CD4-positive, alpha-beta memory T cell (primary cell): Measurements from ENCODE around the gene DST. TPM values are rescaled to one million over a fixed set of nuclear protein-coding genes. Genes with fewer than 3 reads are reported as not detected.
"Not testable (repeated sequence)": the region's sequence is repeated elsewhere in the genome, so short reads cannot be mapped to it uniquely, and the experiment has no call there.

Experiments used
- CTCF ChIA-PET: fragments of 350-600 bp; sonication (Branson Sonifier 250); formaldehyde crosslinking; loops from one replicate; lab custom pipeline; 2021; ENCODE audit warnings: inconsistent platforms; ENCODE audit not compliant: partially characterized antibody; lab: Charles Lee
- POLR2A ChIA-PET: fragments of 350-600 bp; sonication (Branson Sonifier 250); formaldehyde crosslinking; loops from one replicate; lab custom pipeline; 2021; ENCODE audit not compliant: partially characterized antibody; lab: Charles Lee
- DNase-seq, 5 donors: peaks; one replicate each; pipeline versions ENCODE4 v3.0.0 to v3.0.0-alpha.2; 2020 to 2022; ENCODE audit warnings: mixed read lengths in 1 of 5
- H3K27ac ChIP-seq: one replicate; pipeline ENCODE4 v1.7.0; 2013; ENCODE audit warnings: low read depth, low read length
- H3K27me3 ChIP-seq: 2 replicates; pipeline ENCODE4 v1.7.0; 2013; ENCODE audit warnings: mild to moderate bottlenecking, low read length, moderate library complexity; ENCODE audit not compliant: insufficient read depth
- H3K36me3 ChIP-seq: 2 replicates; pipeline ENCODE4 v1.7.0; 2013; ENCODE audit warnings: mild to moderate bottlenecking, low read length, moderate library complexity; ENCODE audit not compliant: insufficient read depth
- H3K4me1 ChIP-seq: 2 replicates; pipeline ENCODE4 v1.7.0; 2013; ENCODE audit warnings: mild to moderate bottlenecking, low read length, moderate library complexity; ENCODE audit not compliant: insufficient read depth
- H3K4me3 ChIP-seq, 2 donors: one replicate each; pipeline ENCODE4 v1.7.0; 2013; ENCODE audit warnings: low read length in 2 of 2, mild to moderate bottlenecking in 1 of 2
- H3K9me3 ChIP-seq, 2 donors: one replicate each; pipeline ENCODE4 v1.7.0; 2013; ENCODE audit warnings: low read length in 2 of 2, control low read depth in 1 of 2; ENCODE audit not compliant: control insufficient read depth in 1 of 2
- H3K27ac Mint-ChIP-seq, 7 donors: one replicate each; pipeline ENCODE4 v1.8.0; 2020 to 2021; ENCODE audit warnings: mixed read lengths in 7 of 7, mild to moderate bottlenecking in 6 of 7, inconsistent platforms in 3 of 7, moderate library complexity in 3 of 7
- H3K27me3 Mint-ChIP-seq, 2 donors: one replicate each; pipeline ENCODE4 v1.8.0; 2020 to 2021; ENCODE audit warnings: mixed read lengths in 2 of 2
- H3K36me3 Mint-ChIP-seq, 2 donors: one replicate each; pipeline ENCODE4 v1.8.0; 2020 to 2021; ENCODE audit warnings: mixed read lengths in 2 of 2, inconsistent platforms in 1 of 2, mild to moderate bottlenecking in 1 of 2
- H3K4me1 Mint-ChIP-seq, 4 donors: one replicate each; pipeline ENCODE4 v1.8.0; 2020 to 2021; ENCODE audit warnings: mixed read lengths in 4 of 4, mild to moderate bottlenecking in 1 of 4
- H3K4me3 Mint-ChIP-seq, 8 donors: one replicate each; pipeline ENCODE4 v1.8.0; 2020 to 2021; ENCODE audit warnings: mixed read lengths in 8 of 8, mild to moderate bottlenecking in 7 of 8, moderate library complexity in 6 of 8, inconsistent platforms in 3 of 8
- H3K9me3 Mint-ChIP-seq, 8 donors: one replicate each; pipeline ENCODE4 v1.8.0; 2020 to 2021; ENCODE audit warnings: mixed read lengths in 8 of 8, mild to moderate bottlenecking in 5 of 8, inconsistent platforms in 3 of 8, moderate library complexity in 1 of 8
- intact Hi-C: fragments of 100-400 bp; cut with micrococcal nuclease; formaldehyde crosslinking; loops from one replicate; pipeline ENCODE4 v1.15.1; 2023
- polyA plus RNA-seq, 2 donors: library from polyadenylated mRNA; unstranded; fragments of 300-500 nt; fragmentation: Illumina TruSeq; gene quantifications; one replicate each; pipeline ENCODE4 v1.2.3, GENCODE V29; 2021
- total RNA-seq, 2 experiments: library from RNA; stranded (reverse); gene quantifications; one replicate each; pipeline ENCODE4 v1.2.3, GENCODE V29; 2021

Gene DST
- total and polyA plus RNA-seq, 4 experiments from 2014 or later: 1.1 to 8.8 (median 5.2) TPM

DNA sequence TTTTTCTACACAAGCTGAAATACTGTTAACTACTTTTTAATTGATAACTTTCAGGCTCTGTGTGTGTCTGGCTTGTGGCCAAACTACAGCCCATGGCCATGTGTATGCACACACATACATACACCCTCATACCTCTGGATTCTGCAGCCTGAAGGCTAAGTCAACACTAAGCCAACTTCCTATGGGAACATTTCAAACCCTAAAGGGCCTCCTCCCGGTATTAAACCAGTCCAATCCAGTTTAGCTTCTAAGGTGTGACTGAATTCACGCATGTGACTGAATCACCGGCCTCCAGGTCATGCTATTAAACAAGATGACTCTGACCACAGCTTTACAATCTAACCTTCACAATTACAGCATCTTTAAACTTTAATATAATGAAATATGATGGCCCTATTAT, 20.7 kb upstream of the DST start:
- no peak for DNase-seq
- no peaks in the 10 kb centered on the region for H3K27me3 ChIP-seq
- no peaks in the 10 kb centered on the region for H3K36me3 ChIP-seq
- no peak overlapping the region for H3K4me3 ChIP-seq
- intact Hi-C loops: no loop called here
- H3K9me3 Mint-ChIP-seq: peaks cover 0 to 2% (median 0%) of the 10 kb centered on the region in 8 donors
- H3K27ac ChIP-seq: no peak overlapping the region
- ChIA-PET CTCF (no interaction called here), POLR2A (no interaction called here)
- no peaks in the 10 kb centered on the region for H3K9me3 ChIP-seq
- H3K4me1 Mint-ChIP-seq: peaks cover 0 to 4% (median 0%) of the 10 kb centered on the region in 4 donors
- no peaks in the 10 kb centered on the region for H3K36me3 Mint-ChIP-seq
- no peak overlapping the region for H3K27ac Mint-ChIP-seq
- H3K4me1 ChIP-seq: no peaks in the 10 kb centered on the region
- H3K4me3 Mint-ChIP-seq: no peak overlapping the region
- H3K27me3 Mint-ChIP-seq: peaks cover 2 to 4% of the 10 kb centered on the region in 2 donors

DNA sequence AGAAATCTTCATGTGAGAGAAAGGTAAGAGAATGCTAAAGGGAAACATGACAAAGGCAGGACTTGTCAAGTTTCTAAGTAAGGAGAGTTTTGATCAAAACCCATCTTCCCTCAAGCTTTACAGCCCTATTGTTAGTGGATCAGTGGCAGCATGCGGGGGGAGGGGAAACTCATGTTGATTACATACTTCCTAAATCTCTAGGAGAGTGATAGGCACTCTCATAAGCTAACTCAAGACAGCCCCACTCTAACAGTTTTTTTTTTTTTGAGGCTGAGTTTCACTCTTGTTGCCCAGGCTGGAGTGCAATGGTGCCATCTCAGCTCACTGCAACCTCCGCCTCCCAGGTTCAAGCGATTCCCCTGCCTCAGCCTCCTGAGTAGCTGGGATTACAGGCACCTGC, 18.6 kb upstream of the DST start:
- DNase-seq, H3K27ac Mint-ChIP-seq, H3K4me3 Mint-ChIP-seq, H3K4me3 ChIP-seq, H3K9me3 Mint-ChIP-seq, H3K27ac ChIP-seq, H3K9me3 ChIP-seq, H3K36me3 ChIP-seq, H3K27me3 Mint-ChIP-seq, H3K36me3 Mint-ChIP-seq, POLR2A ChIA-PET, H3K27me3 ChIP-seq, intact Hi-C loops, H3K4me1 ChIP-seq, H3K4me1 Mint-ChIP-seq, CTCF ChIA-PET: not testable (repeated sequence)

GRCh38 chr6:56660381-56660730, 17.7 kb upstream of the DST start:
- Mint-ChIP-seq H3K4me3 (no peak overlapping the region), H3K9me3 (peaks cover 0 to 2% (median 0%) of the 10 kb centered on the region in 8 donors), H3K27ac (no peak overlapping the region), H3K27me3 (peaks cover 0 to 1% of the 10 kb centered on the region in 2 donors), H3K36me3 (no peaks in the 10 kb centered on the region), H3K4me1 (peaks cover 0 to 4% (median 0%) of the 10 kb centered on the region in 4 donors)
- intact Hi-C loops: no loop called here
- ChIA-PET POLR2A (no interaction called here), CTCF (no interaction called here)
- H3K27me3 ChIP-seq: no peaks in the 10 kb centered on the region
- no peaks in the 10 kb centered on the region for H3K9me3 ChIP-seq
- no peaks in the 10 kb centered on the region for H3K36me3 ChIP-seq
- no peak overlapping the region for H3K27ac ChIP-seq
- H3K4me3 ChIP-seq: no peak overlapping the region
- no peaks in the 10 kb centered on the region for H3K4me1 ChIP-seq
- DNase-seq: no peak

DNA sequence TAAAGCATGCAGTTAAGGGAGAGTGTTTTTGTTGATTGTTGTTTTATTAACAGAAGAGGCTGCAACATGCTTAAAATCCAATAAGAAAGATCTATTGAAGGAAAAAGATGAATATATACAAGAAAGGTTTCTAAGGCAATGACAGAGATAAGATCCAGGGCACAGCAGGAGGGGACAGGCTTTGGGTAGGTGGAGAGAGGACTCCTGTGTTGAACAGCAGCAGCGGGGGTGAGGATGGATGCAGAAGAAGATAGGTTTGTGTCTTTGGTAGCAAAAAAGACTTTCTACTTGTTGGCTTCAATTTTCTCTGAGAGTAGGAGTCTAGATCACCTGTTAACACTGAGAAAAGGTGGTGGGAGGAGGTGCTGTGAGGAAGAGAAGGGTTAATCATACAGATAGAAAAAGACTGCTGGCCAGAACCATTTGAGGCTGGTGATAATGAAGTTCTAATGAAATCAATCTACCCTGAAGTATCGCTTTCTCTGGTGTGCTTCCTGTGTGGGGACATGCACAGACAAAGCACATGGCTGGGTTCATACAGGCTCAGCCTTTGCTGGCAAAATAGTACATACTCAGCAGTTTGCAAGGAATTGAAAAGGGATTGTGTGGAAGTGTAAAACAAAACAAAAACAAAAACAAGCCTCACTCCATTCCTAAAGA, 17.2 kb upstream of the DST start:
- Mint-ChIP-seq H3K27ac (no peak overlapping the region), H3K27me3 (peaks cover 0 to 1% of the 10 kb centered on the region in 2 donors), H3K36me3 (no peaks in the 10 kb centered on the region), H3K9me3 (peaks cover 0 to 2% (median 0%) of the 10 kb centered on the region in 8 donors), H3K4me1 (peaks cover 0 to 4% (median 0%) of the 10 kb centered on the region in 4 donors), H3K4me3 (no peak overlapping the region)
- no peak overlapping the region for H3K27ac ChIP-seq
- DNase-seq: no peak
- H3K4me1 ChIP-seq: no peaks in the 10 kb centered on the region
- POLR2A ChIA-PET: no interaction called here
- intact Hi-C loops: no loop called here
- H3K9me3 ChIP-seq: no peaks in the 10 kb centered on the region
- H3K36me3 ChIP-seq: no peaks in the 10 kb centered on the region
- no peak overlapping the region for H3K4me3 ChIP-seq
- H3K27me3 ChIP-seq: no peaks in the 10 kb centered on the region
- CTCF ChIA-PET: no interaction called here

- Mint-ChIP-seq H3K9me3 (peaks cover 0 to 2% (median 0%) of the 10 kb centered on the region in 8 donors), H3K4me1 (peaks cover 0 to 4% (median 0%) of the 10 kb centered on the region in 4 donors), H3K27me3 (no peaks in the 10 kb centered on the region), H3K36me3 (no peaks in the 10 kb centered on the region), H3K27ac (no peak overlapping the region), H3K4me3 (no peak overlapping the region)
- H3K27ac ChIP-seq: no peak overlapping the region
- CTCF ChIA-PET: no interaction called here
- H3K4me3 ChIP-seq: no peak overlapping the region
- H3K9me3 ChIP-seq: no peaks in the 10 kb centered on the region
- POLR2A ChIA-PET: no interaction called here
- H3K4me1 ChIP-seq: no peaks in the 10 kb centered on the region
- no peaks in the 10 kb centered on the region for H3K36me3 ChIP-seq
- intact Hi-C loops: no loop called here
- H3K27me3 ChIP-seq: no peaks in the 10 kb centered on the region
- DNase-seq: no peak
These were observed 15.6 kb upstream of the DST start for GRCh38 chr6:56658326-56658725.

DNA sequence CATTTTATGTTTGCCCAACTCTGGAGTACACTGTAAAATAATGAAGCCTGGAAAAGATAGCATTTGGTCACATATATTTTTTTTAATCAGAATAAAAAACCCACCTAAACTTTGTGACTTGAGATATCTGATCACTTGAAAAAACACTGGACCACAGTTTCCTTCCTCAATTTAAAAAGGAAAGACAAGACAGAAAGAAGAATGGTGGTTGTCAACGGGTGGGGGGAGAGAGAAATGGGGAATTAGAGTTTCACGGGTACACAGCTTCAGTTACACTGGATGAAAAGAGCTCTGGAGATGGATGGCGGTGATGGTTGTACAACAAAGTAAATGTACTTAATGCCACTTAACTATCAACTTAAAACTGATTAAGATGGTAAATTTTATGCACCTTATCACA, 14.7 kb upstream of the DST start:
- H3K27ac Mint-ChIP-seq: no peak overlapping the region
- no peak overlapping the region for H3K27ac ChIP-seq
- CTCF ChIA-PET: no interaction called here
- H3K36me3 Mint-ChIP-seq: no peaks in the 10 kb centered on the region
- no peaks in the 10 kb centered on the region for H3K9me3 ChIP-seq
- POLR2A ChIA-PET: no interaction called here
- intact Hi-C loops: no loop called here
- H3K36me3 ChIP-seq: no peaks in the 10 kb centered on the region
- no peaks in the 10 kb centered on the region for H3K27me3 ChIP-seq
- peaks cover 0 to 2% (median 0%) of the 10 kb centered on the region in 8 donors for H3K9me3 Mint-ChIP-seq
- peaks cover 0 to 4% (median 0%) of the 10 kb centered on the region in 4 donors for H3K4me1 Mint-ChIP-seq
- no peak overlapping the region for H3K4me3 Mint-ChIP-seq
- no peak overlapping the region for H3K4me3 ChIP-seq
- no peak for DNase-seq
- no peaks in the 10 kb centered on the region for H3K4me1 ChIP-seq
- no peaks in the 10 kb centered on the region for H3K27me3 Mint-ChIP-seq

GRCh38 chr6:56656466-56656865, 13.8 kb upstream of the DST start:
- Histone ChIP-seq H3K9me3 (no peaks in the 10 kb centered on the region), H3K4me3 (no peak overlapping the region), H3K36me3 (no peaks in the 10 kb centered on the region), H3K27ac (no peak overlapping the region), H3K4me1 (no peaks in the 10 kb centered on the region), H3K27me3 (no peaks in the 10 kb centered on the region)
- intact Hi-C loops: no loop called here
- ChIA-PET POLR2A (no interaction called here), CTCF (no interaction called here)
- Mint-ChIP-seq H3K27me3 (no peaks in the 10 kb centered on the region), H3K27ac (no peak overlapping the region), H3K4me3 (no peak overlapping the region), H3K4me1 (peaks cover 0 to 4% (median 0%) of the 10 kb centered on the region in 4 donors), H3K36me3 (no peaks in the 10 kb centered on the region), H3K9me3 (peaks cover 0 to 2% (median 0%) of the 10 kb centered on the region in 8 donors)
- DNase-seq: no peak
